Measurements from ENCODE around the gene KIAA1328.
"Not testable (repeated sequence)": the region's sequence is repeated elsewhere in the genome, so short reads cannot be mapped to it uniquely, and the experiment has no call there.

The KIAA1328 gene

DNA sequence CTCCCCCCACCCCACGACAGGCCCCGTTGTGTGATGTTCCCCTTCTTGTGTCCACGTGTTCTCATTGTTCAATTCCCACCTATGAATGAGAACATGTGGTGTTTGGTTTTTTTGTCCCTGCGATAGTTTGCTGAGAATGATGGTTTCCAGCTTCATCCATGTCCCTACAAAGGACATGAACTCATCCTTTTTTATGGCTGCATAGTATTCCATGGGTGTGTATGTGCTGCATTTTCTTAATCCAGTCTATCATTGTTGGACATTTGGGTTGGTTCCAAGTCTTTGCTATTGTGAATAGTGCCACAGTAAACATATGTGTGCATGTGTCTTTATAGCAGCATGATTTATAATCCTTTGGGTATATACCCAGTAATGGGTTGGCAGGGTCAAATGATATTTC is 80.4 kb downstream of the KIAA1328 start:
- not testable (repeated sequence) for H3K27me3 ChIP-seq (ENCODE audit: control insufficient read depth, insufficient read depth, low read length); H3K4me3 ChIP-seq (ENCODE audit: low read depth, low read length); H3K9ac ChIP-seq (ENCODE audit: low read depth, low read length); H3K4me1 ChIP-seq (ENCODE audit: control insufficient read depth, insufficient read depth, low read length); H3K36me3 ChIP-seq (ENCODE audit: control insufficient read depth, insufficient read depth, low read length); H3K9me3 ChIP-seq (ENCODE audit: control insufficient read depth, insufficient read depth, low read length)

DNA sequence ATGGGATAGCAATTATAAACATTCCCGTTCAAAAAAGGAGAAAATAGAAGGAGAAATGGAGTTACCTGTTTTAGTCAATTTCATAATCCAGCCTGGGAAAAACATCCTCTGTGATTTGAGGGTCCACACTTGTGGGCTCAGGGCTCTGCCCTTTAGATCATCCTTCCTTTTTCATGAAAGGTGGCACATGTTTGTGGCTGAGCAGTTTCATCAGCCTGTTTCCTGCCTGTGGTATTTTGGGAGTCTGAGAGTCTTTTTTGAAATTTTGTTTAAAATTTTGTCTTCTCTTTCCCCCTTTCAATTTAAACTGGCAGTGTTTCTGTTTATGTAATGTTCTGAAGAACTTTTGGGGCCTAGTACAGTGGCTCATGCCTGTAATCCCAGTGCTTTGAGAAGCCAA is 84.0 kb downstream of the KIAA1328 start:
- Histone ChIP-seq H3K4me3 (ENCODE audit: low read depth, low read length) (no peak overlapping the region), H3K9ac (ENCODE audit: low read depth, low read length) (no peak overlapping the region), H3K36me3 (ENCODE audit: control insufficient read depth, insufficient read depth, low read length) (no peaks in the 10 kb centered on the region), H3K4me1 (ENCODE audit: control insufficient read depth, insufficient read depth, low read length) (no peaks in the 10 kb centered on the region), H3K9me3 (ENCODE audit: control insufficient read depth, insufficient read depth, low read length) (no peaks in the 10 kb centered on the region), H3K27me3 (ENCODE audit: control insufficient read depth, insufficient read depth, low read length) (no peaks in the 10 kb centered on the region)

DNA sequence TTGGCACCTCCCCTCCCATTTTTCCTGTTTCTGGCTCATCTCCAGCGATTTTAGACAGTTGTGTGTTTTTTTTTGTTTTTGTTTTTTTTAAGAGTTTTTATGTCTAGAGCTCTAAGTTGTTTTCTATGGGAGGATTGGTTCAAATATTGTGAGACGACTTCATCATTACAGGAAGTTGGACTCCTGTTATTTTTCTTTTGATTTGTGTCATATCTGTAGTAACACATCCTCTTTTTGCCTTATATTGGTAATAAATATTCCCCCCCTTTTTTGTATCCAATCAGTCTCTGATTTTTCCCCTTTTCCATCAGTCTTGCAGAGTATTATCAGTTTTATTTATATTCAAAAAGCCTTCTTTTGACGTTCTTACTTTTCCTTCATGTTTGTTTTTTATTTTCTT is 89.0 kb downstream of the KIAA1328 start:
- Histone ChIP-seq H3K9ac (ENCODE audit: low read depth, low read length) (no peak overlapping the region), H3K27me3 (ENCODE audit: control insufficient read depth, insufficient read depth, low read length) (no peaks in the 10 kb centered on the region), H3K9me3 (ENCODE audit: control insufficient read depth, insufficient read depth, low read length) (no peaks in the 10 kb centered on the region), H3K4me3 (ENCODE audit: low read depth, low read length) (no peak overlapping the region), H3K4me1 (ENCODE audit: control insufficient read depth, insufficient read depth, low read length) (no peaks in the 10 kb centered on the region), H3K36me3 (ENCODE audit: control insufficient read depth, insufficient read depth, low read length) (no peaks in the 10 kb centered on the region)

DNA sequence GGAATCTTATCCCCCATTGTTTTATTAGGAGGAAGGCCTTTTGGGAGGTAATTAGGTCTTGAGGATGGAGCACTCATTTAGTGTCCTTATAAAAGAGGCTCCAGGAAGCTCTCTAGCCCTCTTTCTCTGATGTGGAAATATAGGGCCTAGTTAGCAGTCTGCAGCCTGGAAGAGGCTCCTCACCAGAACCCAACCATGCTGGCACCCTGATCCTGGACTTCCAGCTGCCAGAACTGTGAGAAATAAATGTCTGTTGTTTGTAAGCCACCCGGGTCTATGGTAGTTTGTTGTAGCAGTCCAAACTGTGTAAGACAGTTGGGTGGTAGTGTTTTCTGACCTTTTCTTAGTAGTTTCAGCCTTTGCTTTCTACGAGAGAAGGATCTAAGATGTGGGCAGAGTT is 100.7 kb downstream of the KIAA1328 start:
- Histone ChIP-seq H3K9ac (ENCODE audit: low read depth, low read length) (no peak overlapping the region), H3K27me3 (ENCODE audit: control insufficient read depth, insufficient read depth, low read length) (no peaks in the 10 kb centered on the region), H3K4me1 (ENCODE audit: control insufficient read depth, insufficient read depth, low read length) (no peaks in the 10 kb centered on the region), H3K4me3 (ENCODE audit: low read depth, low read length) (no peak overlapping the region), H3K36me3 (ENCODE audit: control insufficient read depth, insufficient read depth, low read length) (no peaks in the 10 kb centered on the region), H3K9me3 (ENCODE audit: control insufficient read depth, insufficient read depth, low read length) (no peaks in the 10 kb centered on the region)

DNA sequence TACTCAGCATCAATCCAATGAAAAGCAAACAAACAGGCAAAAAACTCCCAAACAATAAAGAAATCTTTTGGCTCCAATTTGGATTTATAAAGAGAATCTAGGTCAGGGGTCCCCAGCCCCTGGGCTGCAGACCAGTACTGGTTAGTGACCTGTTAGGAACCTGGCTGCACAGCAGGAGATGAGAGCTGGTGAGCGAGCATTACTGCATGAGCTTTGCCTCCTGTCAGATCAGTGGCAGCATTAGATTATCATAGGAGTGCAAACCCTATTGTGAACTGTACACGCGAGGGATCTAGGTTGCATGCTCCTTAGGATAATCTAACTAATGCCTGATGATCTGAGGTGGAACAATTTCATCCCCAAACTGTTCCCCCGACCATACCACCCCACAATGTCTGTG is 102.2 kb downstream of the KIAA1328 start:
- Histone ChIP-seq H3K27me3 (ENCODE audit: control insufficient read depth, insufficient read depth, low read length) (no peaks in the 10 kb centered on the region), H3K4me1 (ENCODE audit: control insufficient read depth, insufficient read depth, low read length) (no peaks in the 10 kb centered on the region), H3K9me3 (ENCODE audit: control insufficient read depth, insufficient read depth, low read length) (no peaks in the 10 kb centered on the region), H3K36me3 (ENCODE audit: control insufficient read depth, insufficient read depth, low read length) (no peaks in the 10 kb centered on the region), H3K4me3 (ENCODE audit: low read depth, low read length) (no peak overlapping the region), H3K9ac (ENCODE audit: low read depth, low read length) (no peak overlapping the region)

DNA sequence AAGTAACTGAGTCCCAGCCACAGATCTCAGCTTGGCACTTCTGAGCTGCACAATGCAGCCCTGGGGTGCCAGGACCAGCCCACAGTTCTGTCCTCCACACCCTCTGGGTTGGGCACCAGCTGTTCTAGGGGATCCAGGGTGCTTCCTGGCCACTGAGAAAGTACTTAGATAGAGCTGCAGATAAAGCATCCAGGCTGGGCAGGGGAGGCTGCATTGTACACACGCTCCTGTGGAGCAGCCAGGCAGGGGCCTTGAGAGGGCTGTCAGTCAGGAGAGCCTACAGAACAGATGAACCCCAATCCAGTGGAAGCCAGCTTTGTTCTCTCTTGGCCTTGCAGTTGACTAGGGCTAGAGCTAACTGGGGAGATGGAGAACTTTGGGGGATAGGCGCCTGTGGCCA is 104.6 kb downstream of the KIAA1328 start:
- Histone ChIP-seq H3K36me3 (ENCODE audit: control insufficient read depth, insufficient read depth, low read length) (no peaks in the 10 kb centered on the region), H3K9ac (ENCODE audit: low read depth, low read length) (no peak overlapping the region), H3K4me1 (ENCODE audit: control insufficient read depth, insufficient read depth, low read length) (no peaks in the 10 kb centered on the region), H3K4me3 (ENCODE audit: low read depth, low read length) (no peak overlapping the region), H3K27me3 (ENCODE audit: control insufficient read depth, insufficient read depth, low read length) (no peaks in the 10 kb centered on the region), H3K9me3 (ENCODE audit: control insufficient read depth, insufficient read depth, low read length) (no peaks in the 10 kb centered on the region)

DNA sequence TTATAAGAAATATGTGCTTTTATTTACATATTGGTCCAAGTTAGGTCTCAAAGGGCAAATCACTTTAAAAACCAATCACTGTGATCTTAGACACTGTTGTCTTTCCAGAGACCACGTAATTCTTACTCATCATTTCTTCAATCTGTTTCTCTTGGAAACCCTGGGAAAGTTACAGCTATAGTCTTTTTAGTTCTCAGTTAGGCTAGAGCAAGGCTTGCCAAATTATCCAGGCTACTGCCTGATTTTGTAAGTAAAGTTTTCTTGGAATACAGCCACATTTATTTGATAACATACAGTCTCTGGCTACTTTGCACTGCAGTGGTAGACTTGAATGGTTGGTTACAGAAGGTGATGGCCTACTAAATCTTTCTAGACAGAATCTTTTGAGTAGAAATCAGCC is 106.0 kb downstream of the KIAA1328 start:
- Histone ChIP-seq H3K9me3 (ENCODE audit: control insufficient read depth, insufficient read depth, low read length) (no peaks in the 10 kb centered on the region), H3K27me3 (ENCODE audit: control insufficient read depth, insufficient read depth, low read length) (no peaks in the 10 kb centered on the region), H3K4me3 (ENCODE audit: low read depth, low read length) (no peak overlapping the region), H3K4me1 (ENCODE audit: control insufficient read depth, insufficient read depth, low read length) (no peaks in the 10 kb centered on the region), H3K36me3 (ENCODE audit: control insufficient read depth, insufficient read depth, low read length) (no peaks in the 10 kb centered on the region), H3K9ac (ENCODE audit: low read depth, low read length) (no peak overlapping the region)

DNA sequence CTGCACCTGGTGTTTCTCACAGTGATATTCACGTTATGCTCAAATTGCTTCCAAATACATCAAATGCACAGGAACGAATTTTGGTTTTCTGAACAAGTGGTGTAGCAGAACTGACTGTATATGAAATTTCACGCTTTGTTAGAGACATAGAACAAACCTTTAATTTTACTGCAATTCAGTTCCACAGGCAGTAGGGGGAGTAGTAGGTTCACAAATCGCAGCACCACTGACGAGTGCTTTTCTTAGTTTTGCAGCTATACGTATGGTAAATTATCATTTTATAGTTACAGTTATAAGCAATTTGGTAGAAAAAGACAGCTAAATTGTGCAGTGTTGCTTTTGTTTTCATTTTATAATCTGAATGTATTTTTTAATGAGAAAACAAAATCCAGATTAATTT is 113.3 kb downstream of the KIAA1328 start:
- Histone ChIP-seq H3K36me3 (ENCODE audit: control insufficient read depth, insufficient read depth, low read length) (no peaks in the 10 kb centered on the region), H3K4me1 (ENCODE audit: control insufficient read depth, insufficient read depth, low read length) (peaks cover 2% of the 10 kb centered on the region), H3K4me3 (ENCODE audit: low read depth, low read length) (no peak overlapping the region), H3K9ac (ENCODE audit: low read depth, low read length) (no peak overlapping the region), H3K27me3 (ENCODE audit: control insufficient read depth, insufficient read depth, low read length) (no peaks in the 10 kb centered on the region), H3K9me3 (ENCODE audit: control insufficient read depth, insufficient read depth, low read length) (no peaks in the 10 kb centered on the region)

DNA sequence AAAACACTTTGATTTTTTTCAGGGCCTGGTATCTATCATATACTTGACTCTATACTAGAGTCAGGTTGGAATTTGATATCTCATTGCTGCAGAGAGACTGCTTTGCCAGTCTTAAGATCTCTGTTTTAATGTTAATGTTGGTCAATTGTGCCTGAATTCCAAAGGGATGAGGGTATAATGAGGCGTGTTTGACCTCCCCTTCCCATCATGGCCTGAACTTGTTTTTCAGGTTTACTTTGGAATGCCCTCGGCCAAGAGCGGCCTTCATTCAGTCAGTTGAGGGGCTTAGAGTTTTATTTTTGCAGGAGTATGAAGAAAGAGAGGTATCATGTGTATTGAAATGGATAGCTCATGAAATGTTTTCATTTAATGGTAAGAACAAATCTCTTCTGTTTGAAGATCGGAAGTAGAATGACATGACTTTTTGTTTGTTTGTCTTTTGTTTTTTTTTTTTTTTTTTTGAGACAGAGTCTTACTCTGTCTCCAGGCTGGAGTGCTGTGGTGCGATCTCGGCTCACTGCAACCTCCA is 119.0 kb downstream of the KIAA1328 start:
- H3K4me3 ChIP-seq (ENCODE audit: low read depth, low read length) = no peak overlapping the region
- H3K36me3 ChIP-seq (ENCODE audit: control insufficient read depth, insufficient read depth, low read length) = no peaks in the 10 kb centered on the region
- H3K9me3 ChIP-seq (ENCODE audit: control insufficient read depth, insufficient read depth, low read length) = no peaks in the 10 kb centered on the region
- no peak overlapping the region for H3K9ac ChIP-seq (ENCODE audit: low read depth, low read length)
- H3K27me3 ChIP-seq (ENCODE audit: control insufficient read depth, insufficient read depth, low read length) = no peaks in the 10 kb centered on the region
- peaks cover 11% of the 10 kb centered on the region for H3K4me1 ChIP-seq (ENCODE audit: control insufficient read depth, insufficient read depth, low read length)

DNA sequence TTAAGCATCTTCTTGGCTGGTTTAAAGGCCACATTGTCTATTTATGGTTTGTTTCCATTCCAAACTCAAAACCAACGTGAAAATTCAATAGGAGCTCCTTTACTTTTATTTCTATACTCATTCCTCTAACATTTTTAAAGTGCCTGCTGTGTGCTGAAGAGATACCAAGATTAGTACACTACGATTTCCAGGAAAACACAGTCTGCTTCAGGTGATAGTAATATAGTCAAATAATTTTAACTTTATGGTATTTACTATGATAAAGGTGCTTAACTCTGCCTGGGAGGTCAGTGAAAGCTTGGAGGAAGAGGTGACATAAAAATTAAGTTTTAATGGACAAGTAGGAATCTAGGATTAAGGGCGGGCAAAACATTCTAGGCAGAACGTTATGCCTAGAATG is 121.4 kb downstream of the KIAA1328 start:
- no peak overlapping the region for H3K4me3 ChIP-seq (ENCODE audit: low read depth, low read length)
- H3K9ac ChIP-seq (ENCODE audit: low read depth, low read length) = no peak overlapping the region
- peaks cover 11% of the 10 kb centered on the region for H3K4me1 ChIP-seq (ENCODE audit: control insufficient read depth, insufficient read depth, low read length)
- H3K27me3 ChIP-seq (ENCODE audit: control insufficient read depth, insufficient read depth, low read length) = no peaks in the 10 kb centered on the region
- no peaks in the 10 kb centered on the region for H3K9me3 ChIP-seq (ENCODE audit: control insufficient read depth, insufficient read depth, low read length)
- H3K36me3 ChIP-seq (ENCODE audit: control insufficient read depth, insufficient read depth, low read length) = no peaks in the 10 kb centered on the region

DNA sequence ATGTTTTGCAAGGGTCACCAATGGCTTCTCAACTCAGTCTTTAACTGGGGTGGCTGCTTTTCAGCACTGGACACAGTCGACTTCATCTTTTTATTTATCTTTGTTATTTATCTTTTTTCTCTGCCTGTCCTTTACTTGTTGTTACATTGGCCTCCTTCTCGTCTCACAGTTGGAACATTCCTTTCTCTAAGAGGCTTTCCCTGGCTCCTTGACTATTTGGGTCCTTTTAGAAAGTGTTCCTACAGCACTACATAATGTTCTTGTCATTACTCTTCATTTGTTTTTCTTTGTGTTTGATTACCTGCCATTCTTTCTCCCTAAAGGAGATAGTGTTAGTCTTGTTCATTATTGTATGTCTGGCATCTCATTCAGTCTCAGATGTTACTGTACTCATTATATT is 122.0 kb downstream of the KIAA1328 start:
- Histone ChIP-seq H3K4me3 (ENCODE audit: low read depth, low read length) (no peak overlapping the region), H3K4me1 (ENCODE audit: control insufficient read depth, insufficient read depth, low read length) (peaks cover 11% of the 10 kb centered on the region)

DNA sequence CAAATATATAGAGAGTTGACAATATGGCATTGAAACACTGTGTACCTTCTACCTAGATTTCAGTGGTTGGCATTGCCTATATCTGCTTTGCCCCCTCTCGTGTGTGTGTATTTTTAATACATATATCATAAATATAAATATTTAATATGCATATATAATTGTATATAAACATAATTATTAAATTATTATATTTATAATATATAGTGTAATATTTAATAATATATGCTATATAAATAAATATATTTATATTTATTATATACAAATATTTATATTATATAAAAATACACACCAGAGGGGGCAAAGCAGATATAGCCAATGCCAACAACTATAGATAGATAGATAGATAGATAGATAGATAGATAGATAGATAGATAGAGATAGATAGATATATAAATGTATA is 124.1 kb downstream of the KIAA1328 start:
- Histone ChIP-seq H3K27me3 (ENCODE audit: control insufficient read depth, insufficient read depth, low read length) (no peaks in the 10 kb centered on the region), H3K9ac (ENCODE audit: low read depth, low read length) (no peak overlapping the region), H3K4me1 (ENCODE audit: control insufficient read depth, insufficient read depth, low read length) (peaks cover 7% of the 10 kb centered on the region), H3K36me3 (ENCODE audit: control insufficient read depth, insufficient read depth, low read length) (no peaks in the 10 kb centered on the region), H3K9me3 (ENCODE audit: control insufficient read depth, insufficient read depth, low read length) (no peaks in the 10 kb centered on the region), H3K4me3 (ENCODE audit: low read depth, low read length) (no peak overlapping the region)

More for the DNA sequence above, 122.0 kb downstream of the KIAA1328 start:
- H3K9me3 ChIP-seq (ENCODE audit: control insufficient read depth, insufficient read depth, low read length) = no peaks in the 10 kb centered on the region
- no peak overlapping the region for H3K9ac ChIP-seq (ENCODE audit: low read depth, low read length)
- no peaks in the 10 kb centered on the region for H3K36me3 ChIP-seq (ENCODE audit: control insufficient read depth, insufficient read depth, low read length)
- no peaks in the 10 kb centered on the region for H3K27me3 ChIP-seq (ENCODE audit: control insufficient read depth, insufficient read depth, low read length)

DNA sequence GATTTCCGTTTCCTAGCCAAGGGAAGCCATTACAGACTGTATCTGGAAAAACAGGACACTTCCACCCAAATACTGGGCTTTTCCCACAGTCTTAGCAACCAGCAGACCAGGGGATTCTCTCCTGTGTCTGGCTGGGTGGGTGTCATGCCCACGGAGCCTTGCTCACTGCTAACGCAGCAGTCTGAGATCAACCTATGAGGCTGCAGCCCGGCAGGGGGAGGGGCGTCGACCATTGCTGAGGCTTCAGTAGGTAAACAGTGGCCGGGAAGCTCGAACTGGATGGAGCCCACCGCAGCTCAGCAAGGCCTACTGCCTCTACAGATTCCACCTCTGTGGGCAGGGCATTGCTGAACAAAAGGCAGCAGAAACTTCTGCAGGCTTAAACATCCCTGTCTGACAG is 131.1 kb downstream of the KIAA1328 start:
- Histone ChIP-seq H3K4me1 (ENCODE audit: control insufficient read depth, insufficient read depth, low read length) (no peaks in the 10 kb centered on the region), H3K36me3 (ENCODE audit: control insufficient read depth, insufficient read depth, low read length) (no peaks in the 10 kb centered on the region), H3K4me3 (ENCODE audit: low read depth, low read length) (no peak overlapping the region), H3K9me3 (ENCODE audit: control insufficient read depth, insufficient read depth, low read length) (no peaks in the 10 kb centered on the region), H3K9ac (ENCODE audit: low read depth, low read length) (no peak overlapping the region), H3K27me3 (ENCODE audit: control insufficient read depth, insufficient read depth, low read length) (no peaks in the 10 kb centered on the region)
